NCI-H1048 (cell line): ENCODE data around the gene NSMF.
"Not testable (repeated sequence)": the region's sequence is repeated elsewhere in the genome, so short reads cannot be mapped to it uniquely, and the experiment has no call there.

Experiments used
- DNase-seq: peaks from one replicate; lab custom pipeline; 2025; lab: John Stamatoyannopoulos, UW

NSMF gene

GRCh38 chr9:137457406-137458193, 1.5 kb downstream of the NSMF start:
- DNase-seq = no peak

DNA sequence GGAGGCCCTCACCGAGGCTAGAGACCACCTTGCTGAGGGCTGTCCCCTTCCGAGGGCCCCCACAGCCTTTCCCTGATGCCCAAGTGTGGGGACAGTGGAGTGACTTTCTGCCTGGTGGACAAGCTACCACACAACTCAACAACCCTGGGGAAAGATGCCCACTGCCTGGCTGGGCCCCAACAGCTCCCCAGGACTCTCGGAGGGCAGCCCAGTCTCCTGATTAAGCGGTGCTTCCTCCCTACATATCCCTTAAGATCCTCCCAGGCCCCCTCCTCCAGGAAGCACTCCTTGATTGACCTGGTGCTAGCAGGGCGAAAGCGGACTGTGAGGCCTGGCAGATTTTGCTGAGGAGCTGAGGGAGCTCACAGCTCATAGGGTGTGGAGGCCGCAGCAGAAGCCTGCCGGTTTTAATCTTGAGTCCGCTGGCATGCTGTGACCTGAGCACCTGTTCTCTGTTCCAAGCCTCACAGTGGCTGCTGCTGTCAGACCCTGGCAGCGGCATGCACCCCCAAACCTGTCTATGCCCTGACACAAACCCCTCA, 2.2 kb downstream of the NSMF start:
- no peak for DNase-seq

GRCh38 chr9:137456061-137456863, 2.9 kb downstream of the NSMF start:
- no peak for DNase-seq

DNA sequence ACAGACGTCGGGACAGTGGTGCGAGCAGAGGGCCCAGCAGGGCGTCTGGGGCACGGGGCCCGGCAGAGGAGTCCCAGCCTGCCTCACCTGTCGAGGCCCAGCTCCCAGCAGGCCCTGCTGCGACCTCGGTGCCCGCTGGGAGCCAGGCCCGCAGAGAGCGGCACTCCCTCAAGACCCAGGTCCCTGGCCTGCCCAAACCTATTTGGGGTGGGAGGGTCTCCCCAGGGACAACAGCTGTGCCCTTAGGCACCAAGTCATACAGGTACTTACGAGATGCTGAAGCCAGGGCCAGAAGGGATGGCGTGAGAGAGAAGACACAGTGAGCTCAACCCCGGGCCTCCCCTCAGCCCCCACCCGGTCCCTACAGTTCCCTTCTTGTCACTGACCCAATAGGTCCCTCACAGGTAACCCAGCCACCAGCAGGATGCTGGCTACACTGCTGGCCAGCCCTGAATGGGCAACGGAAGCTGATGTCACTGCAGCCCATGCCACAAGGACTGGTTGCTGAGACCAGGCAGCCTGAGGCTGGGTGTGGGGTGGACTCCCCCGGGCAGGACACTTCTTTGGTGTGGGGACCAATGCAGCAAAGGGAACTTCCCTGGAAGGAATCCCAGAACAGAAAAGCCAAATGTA, 3.7 kb downstream of the NSMF start:
- DNase-seq = no peak

GRCh38 chr9:137454597-137455358, 4.4 kb downstream of the NSMF start:
- no peak for DNase-seq

DNA sequence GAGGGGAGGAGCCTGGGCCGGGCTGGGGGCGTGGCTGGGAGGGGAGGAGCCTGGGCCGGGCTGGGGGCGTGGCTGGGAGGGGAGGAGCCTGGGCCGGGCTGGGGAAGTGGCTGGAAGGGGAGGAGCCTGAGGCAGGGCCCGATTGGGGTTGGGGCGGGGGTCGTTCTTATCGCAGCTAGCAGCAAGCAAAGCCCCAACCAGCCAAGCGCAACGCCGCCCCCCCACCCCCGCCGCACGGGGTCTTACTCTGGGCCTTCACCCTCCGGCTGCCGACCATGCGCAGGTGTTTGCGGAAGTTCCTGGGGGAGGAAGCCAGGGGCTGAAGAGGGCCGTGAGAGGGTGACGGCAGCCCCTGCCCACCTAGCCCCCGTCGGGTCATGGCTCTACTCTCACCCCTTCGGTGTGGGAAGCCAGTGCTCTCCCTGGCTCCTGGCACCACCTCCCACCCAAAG, 5.0 kb downstream of the NSMF start:
- no peak for DNase-seq

DNA sequence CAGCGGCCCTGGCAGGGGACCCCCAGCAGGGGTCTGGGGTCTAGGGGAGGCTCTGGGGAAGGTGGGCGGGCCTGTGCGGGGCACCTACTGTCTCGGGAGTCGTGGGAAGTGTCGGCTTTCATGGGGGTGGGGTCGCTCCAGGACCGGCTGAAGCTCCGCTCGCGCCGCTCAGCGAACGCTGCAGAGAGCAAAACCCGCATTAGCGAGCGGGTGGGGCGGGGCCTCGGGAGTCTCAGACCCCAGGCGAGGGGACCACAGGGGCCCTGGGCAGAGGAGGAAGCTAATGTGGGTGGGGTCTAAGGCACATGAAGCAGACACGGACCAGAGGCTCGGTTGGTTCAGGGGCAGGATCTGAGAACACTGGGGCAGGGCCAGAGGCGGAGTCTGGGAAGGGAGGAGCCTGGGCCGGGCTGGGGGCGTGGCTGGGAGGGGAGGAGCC, 5.5 kb downstream of the NSMF start:
- peak; percentile 23 for DNase-seq

- DNase-seq = no peak
These were observed 6.1 kb downstream of the NSMF start for GRCh38 chr9:137452761-137453642.

DNA sequence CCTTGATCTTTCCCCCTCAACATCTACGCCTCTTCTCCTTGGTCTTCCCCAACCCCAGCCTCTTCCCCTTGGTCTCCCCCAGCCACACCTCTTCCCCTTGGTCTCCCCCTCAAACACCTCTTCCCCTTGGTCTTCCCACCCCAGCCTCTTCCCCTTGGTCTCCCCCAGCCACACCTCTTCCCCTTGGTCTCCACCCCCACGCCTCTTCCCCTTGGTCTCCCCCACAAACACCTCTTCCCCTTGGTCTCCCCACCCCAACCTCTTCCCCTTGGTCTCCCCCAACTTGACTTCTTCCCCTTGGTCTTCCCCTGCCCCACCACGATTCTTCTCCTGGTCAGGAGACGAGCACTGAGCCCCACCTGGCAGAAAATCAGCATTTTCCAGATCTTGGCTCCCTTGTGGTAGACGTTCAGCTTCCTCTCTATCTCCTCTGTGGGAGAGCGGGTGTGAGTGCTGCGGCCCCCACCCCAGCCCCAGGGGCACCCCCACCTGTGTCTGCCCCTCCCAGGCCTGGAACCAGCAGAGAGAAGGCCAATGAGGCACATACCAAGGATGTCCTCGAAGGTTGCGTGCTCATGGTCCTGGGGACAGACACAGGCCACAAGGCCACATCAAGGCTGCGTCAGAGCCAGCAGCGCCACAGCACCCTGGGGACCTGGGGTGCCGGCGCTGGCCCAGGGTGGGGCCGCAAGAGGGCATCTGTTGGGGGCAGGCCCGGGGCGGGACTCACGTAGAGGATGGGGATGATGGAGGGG, 7.0 kb downstream of the NSMF start:
- no peak for DNase-seq

DNA sequence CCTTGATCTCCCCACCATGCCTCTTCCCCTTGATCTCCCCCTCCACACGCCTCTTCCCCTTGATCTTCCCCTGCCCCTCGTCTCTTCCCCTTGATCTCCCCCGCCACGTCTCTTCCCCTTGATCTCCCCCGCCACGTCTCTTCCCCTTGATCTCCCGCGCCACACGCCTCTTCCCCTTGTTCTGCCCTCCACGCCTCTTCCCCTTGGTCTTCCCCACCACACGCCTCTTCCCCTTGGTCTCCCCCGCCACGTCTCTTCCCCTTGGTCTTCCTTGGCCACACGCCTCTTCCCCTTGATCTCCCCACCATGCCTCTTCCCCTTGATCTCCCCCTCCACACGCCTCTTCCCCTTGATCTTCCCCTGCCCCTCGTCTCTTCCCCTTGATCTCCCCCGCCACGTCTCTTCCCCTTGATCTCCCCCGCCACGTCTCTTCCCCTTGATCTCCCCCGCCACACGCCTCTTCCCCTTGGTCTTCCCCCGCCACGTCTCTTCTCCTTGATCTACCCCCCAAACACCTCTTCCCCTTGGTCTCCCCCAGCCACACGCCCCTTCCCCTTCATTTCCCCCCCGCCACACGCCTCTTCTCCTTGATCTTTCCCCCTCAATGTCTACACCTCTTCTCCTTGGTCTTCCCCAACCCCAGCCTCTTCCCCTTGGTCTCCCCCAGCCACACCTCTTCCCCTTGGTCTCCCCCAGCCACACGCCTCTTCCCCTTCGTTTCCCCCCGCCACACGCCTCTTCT, 7.7 kb downstream of the NSMF start:
- DNase-seq = not testable (repeated sequence)

- not testable (repeated sequence) for DNase-seq
These were observed 8.5 kb downstream of the NSMF start for GRCh38 chr9:137450539-137451222.

GRCh38 chr9:137449931-137450538, 9.1 kb downstream of the NSMF start:
- no peak for DNase-seq

DNA sequence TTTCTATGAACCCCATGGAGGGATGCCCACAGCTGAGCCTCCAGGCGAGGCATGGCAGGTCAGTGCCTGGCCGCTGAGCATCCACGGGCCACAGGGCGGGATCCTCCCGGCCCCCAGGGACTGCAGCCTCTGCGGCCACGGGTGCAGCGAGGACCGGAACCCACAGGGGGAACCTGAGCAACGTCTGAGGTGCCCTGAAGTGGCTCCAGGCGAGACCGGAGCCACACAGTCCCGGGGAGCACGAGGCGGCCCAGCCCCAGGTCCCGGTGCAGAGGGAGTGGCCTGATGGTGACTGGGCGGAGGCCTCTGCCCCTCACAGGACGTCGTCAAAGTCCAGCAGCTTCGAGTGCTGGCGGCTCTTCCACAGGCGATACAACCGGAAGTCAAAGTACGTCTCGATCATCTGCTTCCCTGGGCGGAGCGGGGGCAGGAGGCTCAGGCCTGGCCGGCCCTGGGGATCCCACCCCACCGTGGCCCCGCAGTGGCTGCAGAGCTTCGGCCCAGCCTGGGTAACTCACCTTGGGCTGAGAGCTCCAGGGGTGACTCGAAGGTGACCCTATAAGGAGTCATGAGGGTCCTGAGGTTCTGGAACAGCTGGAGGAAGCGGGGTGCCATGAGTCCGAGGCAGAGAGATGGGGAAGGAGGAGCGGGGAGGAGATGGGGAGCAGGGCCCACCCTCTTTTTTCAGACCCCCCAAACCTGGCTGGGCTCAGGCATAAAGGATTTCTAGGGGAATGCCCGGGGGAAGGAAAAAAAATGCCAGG, 9.9 kb downstream of the NSMF start:
- no peak for DNase-seq

- no peak for DNase-seq
These were observed 10.6 kb downstream of the NSMF start for GRCh38 chr9:137448602-137448962.

- no peak for DNase-seq
These were observed 11.2 kb downstream of the NSMF start for GRCh38 chr9:137447722-137448601.

DNA sequence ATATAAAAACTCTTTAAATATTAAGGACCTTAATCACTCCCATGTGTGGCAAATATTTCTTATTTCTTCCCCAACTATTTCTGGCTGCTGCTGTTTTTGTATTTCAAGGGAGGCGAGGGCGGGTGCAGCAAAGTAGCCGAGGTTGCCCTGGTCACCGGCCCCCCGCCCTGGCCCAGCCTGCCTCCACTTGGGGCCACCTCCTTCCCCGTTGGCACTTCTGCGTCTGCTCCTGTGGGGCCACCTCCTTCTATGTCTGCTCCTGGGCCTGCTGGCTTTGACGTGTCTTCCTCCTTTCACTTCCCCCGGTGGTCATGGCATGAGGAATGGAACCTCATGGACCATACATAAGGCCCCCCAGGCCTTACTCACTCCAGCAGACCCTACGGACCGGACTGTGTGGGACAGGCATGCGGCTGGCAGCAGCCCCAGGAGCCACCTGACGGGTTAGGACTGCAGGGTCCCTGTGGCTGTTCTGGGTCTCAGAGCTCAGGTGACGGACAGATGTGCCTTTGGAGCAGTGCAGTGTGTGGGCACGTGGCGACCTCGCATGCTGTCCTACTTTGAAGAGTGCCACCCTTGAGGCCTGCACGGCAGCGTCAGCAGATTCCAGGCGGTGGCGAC, 12.2 kb downstream of the NSMF start:
- no peak for DNase-seq
